Measurements from ENCODE around the gene RNF39.
"Not testable (repeated sequence)": the region's sequence is repeated elsewhere in the genome, so short reads cannot be mapped to it uniquely, and the experiment has no call there.

RNF39 gene

DNA sequence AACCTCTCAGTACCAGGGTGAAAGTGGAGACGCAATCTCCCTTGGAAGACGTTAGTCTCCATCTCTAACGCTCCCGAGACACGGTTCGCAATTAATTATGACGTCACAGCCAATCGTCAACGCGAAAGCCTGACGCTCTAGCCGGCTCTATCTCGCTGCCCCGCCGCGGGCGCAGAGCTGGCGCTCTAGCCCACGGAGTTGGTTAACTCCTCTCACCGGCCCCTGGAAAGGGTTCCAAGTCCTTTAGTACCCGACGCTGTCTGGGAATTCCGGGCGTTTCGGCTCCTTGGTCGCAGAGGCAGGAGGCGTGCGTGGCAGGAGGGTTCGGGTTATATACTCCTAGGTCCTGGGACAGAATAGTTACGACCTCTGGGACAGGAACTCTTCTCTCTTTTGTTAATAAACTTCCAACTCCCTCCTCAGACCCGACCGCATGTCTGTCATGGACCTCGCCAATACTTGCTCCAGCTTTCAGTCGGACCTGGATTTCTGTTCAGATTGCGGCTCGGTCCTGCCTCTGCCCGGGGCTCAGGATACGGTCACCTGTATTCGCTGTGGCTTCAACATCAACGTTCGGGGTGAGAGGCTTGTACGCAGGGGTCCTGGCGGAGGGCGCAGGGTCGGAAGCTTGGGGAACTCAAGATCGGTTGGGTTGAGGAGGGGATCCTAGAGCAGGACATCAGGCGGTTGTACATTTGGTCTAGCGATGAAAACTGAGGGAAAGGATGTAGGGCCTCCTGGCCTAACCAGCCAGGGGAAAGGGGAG, 14.3 kb downstream of the RNF39 start, which contains the start of gene POLR1H:
POLR1H (plus strand) TSS at position 174 of the 766 bp plus-strand sequence; CDS start at position 434, 260 bp downstream.
- DNase-seq, result peak; percentile 68

DNA sequence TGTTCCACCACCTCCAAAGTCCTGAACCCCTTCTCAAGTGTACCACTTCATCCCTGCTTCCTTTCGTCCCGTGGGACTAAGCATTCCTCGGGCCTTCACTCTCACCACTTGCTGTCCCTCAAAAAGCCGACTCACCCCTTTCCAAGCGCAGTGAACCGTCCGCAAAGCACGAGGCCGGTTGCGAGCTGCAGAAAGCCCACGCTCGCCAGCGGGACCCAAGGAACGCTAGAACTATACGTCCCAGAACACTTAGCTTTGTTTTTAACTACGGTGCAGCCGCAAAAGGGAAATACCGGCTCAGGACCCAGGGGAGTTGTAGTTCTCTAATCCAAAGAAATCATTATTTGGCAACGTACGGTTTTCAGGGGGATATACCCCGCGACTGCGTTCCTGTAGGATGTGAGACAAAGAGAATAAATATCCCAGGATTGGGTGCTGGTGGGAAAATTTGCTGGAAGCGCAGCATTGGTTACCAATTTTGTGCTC, 14.9 kb downstream of the RNF39 start:
- no peak for DNase-seq

DNA sequence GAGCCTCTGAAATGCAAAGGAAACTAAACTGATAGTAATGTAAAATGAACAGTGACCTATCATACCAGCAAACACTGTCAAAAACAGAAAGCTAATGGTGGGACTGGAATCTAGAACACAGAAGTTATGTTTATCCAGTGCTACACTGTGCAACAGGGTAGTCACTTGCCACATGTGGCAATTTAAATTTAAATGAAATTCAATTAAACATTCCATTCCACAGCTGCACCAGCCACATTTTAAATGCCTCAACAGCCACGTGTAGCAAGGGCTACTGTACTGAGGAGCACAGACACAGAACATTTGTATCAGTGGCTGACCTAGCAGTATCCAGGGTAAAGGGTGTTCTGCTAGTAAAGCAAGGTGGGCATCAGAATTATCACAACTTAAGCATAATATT, 20.1 kb downstream of the RNF39 start:
- no peak for DNase-seq

DNA sequence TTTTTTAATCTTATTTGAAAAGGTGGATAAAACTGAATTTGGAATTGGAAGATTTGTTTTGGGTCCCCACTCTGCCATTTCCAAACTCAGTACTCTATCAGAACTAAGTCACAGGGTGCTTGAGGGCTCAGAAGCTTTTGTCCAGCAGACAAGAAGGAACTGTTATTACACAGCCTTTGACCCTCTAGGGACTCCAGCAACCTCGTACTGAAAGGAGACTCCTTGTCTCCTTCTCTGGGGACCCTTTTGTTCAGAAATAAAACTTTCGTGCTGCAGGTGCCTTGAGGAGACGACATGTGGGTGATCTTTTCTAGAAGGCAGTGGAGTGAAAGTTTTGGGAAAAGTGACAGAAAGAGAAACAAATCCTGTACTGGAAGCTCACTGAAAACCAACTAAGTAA, 21.9 kb downstream of the RNF39 start:
- DNase-seq, result no peak

DNA sequence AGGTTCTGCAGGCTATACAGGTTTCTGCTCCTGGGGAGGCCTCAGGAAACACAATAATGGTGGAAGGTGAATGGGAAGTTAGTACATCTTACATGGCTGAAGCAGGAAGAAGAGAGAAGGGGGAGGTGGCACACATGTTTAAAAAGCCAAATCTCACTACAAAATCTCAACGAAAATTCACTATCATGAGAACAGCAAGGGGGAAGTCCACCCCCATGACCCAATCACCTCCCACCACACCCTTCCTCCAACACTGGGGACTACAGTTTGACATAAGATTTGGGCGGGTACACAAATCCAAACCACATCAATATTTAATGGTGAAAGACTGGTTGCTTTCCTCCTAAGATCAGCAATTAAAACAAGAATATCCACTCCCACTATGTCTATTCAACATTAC, 28.3 kb downstream of the RNF39 start:
- DNase-seq, result no peak

DNA sequence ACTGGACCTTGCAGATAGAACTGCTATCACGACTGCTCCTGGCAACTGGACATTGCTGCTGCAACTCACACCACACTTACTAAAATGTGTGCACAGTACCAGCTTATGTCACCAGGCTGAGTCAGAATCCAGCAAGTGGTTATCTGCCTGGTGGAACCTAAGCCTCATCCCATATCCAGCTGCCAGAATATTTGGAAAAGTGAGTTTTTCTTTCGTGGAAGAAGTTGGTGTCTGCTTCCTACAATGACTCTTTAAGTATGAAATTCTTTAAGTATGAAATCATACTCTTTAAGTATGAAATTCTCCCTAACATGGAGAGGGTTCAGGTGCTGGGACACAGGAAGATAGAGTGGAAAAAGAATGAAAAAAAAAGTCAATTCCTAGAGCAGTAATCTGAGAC, 30.9 kb downstream of the RNF39 start:
- DNase-seq, result no peak

DNA sequence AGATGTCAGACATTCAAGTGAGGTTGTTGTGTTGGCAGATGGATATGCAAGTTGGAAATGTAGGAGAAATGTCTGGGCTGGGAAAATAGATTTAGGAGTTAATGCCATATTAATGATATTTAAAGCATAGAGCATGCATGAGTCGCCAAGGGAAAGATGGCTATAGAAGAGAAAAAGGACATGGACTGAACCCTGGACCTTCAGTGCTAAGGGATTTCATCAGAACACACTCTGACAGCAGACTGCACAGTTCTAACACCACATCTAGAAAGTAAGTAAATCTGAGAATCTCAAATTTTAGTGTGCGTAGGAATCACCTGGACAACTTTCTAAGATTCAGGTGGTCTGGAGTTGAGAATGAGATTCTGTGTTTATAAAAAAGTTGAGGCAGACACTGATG, 31.8 kb downstream of the RNF39 start:
- DNase-seq, result no peak

DNA sequence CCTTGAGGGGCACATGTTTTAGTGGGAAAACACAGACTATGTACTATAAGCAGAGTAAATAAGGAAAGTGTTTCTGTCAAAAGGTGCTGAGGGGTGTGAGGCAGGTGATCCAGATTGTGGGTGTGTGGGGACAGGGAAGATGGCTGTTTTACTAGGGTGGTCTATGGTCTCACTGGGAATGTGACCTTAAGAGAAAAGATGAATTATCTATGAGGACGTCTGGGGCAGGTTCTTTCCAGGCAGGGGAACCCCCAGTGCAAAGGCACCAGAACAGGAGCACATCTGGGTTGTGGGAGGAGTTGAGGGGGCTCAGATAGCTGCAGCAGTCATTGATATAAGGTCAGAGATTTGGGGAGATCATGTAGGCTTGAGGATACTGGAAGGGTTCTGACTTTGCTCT, 32.7 kb downstream of the RNF39 start:
- DNase-seq, result no peak

DNA sequence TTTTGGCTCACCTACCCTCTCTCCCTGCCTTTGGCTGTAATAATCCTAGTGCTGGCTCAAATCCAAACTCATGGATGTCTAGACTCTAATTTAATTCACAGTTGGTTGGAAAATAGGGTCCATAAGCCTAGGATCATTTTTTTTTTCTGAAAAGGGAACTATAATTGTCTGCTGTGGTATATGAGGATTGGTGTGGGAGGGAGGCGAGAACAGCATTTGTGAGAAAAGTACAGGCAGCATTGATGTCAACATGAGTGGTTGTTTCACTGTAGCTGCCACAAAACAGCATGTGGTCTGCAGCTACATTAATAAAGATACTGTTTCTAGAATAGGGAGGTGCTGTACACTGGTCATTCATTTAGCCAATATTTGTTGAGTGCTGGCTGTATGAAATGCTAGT, 33.1 kb downstream of the RNF39 start:
- DNase-seq, result no peak

DNA sequence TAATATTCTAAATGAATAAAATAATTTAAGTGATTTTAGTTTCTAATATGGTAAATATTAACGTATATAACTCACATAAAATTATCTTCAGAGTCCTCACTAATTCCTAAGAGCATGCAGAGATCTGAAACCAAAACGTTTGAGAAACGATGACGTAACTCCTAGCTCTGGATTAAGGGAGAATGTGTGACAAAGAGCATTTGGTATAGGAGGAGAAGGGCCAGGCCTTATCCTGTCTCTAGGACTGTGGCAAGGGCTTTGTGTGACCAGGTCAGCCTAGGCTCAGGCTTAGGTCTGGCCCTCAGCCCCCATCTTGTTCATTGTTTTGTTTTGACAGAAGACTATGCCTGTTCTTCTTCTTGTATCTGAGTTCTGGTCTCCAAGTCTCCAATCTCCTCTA, 33.7 kb downstream of the RNF39 start:
- DNase-seq, result no peak

DNA sequence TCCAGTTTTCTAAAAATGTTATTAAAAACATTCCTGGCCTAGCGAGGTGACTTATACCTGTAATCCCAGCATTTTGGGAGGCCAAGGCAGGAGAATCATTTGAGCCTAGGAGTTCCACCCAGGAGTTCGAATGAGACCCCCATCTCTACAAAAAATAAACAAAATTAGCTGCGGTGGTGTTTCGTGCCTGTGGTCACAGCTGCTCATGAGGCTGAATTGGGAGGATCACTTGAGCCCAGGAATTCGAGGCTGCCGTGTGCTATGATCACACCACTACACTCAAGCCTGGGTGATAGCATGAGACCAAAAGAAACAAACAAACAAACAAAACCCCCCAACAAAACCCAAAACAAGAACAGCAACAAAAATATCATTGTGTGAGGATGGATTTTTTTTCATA, 34.3 kb downstream of the RNF39 start:
- no peak for DNase-seq

DNA sequence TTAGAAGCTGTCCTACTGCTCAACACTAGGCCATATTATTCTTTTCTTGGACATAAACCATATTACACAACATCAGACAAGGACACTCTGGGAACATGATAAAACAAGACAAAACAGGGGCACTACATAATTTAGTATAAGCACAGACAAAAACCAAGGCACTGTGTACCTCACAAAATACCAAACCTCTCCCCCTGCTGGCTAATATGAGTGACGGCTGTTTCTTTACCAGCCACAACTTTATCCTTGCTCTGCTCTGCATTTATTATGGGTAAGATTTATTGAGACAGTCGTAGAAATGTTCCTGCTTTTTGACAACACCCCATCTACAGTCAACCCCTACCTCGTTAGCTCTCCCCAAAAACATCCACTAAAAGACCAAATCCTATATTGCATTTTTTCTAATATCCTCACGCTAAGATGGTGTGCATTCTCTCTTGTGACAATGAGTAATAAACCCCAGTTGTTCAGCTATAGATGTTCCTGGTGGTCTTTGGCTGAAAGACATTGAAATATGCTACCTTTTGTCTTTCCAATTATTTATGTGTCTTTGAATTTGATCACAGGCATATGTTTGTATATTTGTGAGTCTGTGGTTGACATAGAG, 38.3 kb downstream of the RNF39 start:
- no peak for DNase-seq

DNA sequence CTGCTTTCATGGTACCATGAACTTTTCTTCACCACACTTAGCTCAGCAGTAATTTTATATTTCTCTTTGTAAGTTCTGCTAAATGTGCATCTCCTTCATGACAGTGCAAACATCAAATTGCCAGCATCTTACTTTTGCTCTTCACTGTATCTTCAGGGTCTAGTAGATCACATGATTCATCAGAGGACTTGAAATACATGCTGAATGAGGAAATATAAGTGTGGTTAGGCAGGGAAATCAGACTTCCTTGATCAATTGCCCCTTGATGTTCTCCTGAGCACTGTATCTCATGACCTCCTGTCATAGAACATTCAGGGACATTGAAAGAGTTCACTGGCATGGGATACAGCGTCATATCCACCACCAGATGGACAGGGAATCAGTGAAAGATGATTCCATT, 39.8 kb downstream of the RNF39 start:
- DNase-seq, result no peak

DNA sequence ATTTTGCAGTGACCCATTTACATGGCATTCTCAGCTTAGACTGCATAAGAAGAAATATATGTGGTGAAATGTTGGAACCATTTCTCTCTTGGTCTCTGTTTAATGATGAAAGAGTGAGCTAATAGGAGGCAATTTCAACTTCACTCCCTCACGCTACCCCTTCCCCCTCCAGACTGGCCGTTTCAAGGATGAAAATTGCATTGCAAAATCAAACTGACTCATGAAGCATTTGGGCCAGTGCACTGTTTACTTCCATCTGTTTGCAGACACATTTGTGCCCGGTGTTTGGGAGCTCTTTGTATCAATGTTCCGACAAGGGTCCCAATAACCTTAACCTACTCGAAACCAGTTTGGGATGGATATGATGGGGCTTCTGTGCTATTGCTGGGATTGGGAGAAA, 42.1 kb downstream of the RNF39 start:
- not testable (repeated sequence) for DNase-seq

DNA sequence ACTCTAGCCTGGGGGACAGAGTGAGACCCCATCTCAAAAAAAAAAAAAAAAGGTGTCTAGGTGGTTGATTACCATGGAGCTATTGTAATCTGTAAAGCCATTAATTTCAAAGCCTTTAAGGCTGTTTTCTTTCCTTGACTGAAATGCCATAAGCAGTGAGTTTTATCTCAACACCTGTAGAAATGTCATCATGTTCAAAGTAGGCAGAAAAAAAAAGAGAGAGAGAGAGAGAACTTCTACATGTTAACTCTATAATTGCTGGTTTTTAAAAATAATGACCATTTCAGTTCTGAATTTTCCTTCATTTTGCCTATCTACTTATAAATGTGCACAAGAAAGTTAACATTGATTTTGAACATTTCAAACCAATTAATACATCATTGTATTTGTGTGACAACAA, 44.2 kb downstream of the RNF39 start:
- no peak for DNase-seq

DNA sequence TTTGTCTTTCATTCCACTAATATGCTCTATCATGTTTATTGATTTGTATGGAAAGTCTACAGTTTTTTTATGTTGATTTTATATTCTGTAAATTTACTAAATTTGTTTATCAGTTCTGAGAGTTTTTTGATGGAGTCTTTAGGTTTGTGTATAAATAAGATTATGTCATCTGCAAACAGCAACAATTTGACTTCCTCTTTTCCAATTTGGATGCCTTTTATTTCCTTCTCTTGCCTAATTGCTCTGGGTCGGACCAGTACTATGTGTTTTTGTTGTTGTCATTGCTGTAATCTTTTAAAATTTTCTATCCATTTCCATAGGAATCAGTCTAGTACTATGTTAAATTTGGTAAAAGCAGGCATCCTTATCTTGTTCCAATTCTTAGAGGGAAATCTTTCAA, 46.0 kb downstream of the RNF39 start:
- DNase-seq, result no peak

DNA sequence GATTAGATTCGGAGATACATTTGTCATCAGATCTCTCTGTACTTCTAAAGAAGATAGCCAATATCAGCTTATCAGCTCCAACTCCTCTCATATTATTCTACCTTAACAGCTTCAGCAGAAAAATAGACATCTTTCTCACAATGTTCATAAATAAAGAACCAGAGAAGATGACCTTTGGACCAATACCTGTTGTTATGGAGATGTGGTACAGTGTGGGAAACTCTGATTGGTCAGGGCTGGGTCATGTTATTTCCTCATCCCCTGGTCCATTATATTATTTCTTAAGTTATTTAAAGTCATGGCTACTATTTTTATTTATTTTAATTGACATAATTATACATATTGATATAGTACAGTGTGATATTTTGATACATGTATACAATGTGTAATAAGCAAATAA, 50.4 kb downstream of the RNF39 start:
- DNase-seq, result no peak

DNA sequence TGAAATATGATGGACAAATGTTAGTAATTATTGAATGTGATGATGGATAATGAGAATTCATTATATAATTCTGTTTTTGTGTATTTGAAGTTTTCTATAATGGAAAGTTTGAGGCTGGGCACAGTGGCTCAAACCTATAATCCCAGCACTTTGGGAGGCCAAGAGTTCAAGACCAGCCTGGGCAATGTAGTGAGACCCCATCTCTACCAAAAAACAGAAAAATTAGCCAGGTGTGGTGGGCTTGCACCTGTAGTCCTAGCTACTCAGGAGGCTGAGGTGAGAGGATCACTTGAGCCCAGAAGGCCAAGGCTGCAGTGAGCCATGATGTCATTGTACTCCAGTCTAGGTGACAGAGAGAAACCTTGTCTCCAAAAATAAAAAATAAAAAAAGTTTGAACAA, 52.9 kb downstream of the RNF39 start:
- DNase-seq, result not testable (repeated sequence)

DNA sequence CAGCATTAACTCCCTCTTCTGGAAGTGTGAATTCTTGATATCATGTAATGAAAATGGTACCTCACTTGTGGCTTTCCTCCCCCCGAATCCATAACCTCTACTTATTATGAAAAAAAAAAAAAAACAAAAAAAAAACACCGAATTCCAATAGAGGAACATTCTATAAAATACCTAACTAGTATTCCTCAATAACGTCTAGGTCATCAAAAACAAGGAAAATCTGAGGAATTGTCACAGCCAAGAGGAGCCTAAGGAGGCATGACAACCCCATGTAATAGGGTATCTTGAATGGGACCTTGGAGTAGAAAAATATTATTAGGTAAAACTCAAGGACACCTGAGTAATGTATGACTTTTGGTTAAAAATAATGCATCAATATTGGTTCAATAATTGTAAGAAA, 53.4 kb downstream of the RNF39 start:
- no peak for DNase-seq

DNA sequence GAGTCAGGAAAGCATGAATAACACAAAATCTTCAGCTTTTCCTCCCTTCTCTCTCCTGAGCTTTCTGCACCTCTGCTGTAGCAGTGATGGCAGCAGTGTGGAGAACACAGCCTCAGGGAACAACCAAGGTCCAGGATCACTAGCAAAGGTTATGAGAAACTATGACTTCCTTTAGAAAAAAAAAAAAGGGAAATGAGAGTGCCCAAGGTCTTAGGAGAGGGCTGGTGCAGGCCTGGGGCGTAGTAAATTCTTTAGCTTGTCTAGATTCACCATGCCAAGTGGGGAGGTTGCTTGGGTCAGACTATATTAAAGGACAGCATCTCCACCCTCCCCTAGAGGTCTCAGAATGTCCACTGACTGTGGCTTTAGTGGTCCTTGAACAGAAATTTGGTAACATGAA, 54.9 kb downstream of the RNF39 start:
- no peak for DNase-seq
